GM21529 (cell line): ENCODE measurements around the gene ITGA2.
A peak's percentile ranks its signal among the peaks of the same experiment; 100 is the strongest.

ENCODE experiments used
- ATAC-seq: cut with Tn5 transposase; IDR thresholded peaks from one replicate; pipeline ENCODE4 v1.9.1; 2021; ENCODE audit not compliant: unreplicated experiment

The ITGA2 gene

GRCh38 chr5:52988335-52989024, 672 bp upstream of the ITGA2 start:
- ATAC-seq = peak; percentile 21

DNA sequence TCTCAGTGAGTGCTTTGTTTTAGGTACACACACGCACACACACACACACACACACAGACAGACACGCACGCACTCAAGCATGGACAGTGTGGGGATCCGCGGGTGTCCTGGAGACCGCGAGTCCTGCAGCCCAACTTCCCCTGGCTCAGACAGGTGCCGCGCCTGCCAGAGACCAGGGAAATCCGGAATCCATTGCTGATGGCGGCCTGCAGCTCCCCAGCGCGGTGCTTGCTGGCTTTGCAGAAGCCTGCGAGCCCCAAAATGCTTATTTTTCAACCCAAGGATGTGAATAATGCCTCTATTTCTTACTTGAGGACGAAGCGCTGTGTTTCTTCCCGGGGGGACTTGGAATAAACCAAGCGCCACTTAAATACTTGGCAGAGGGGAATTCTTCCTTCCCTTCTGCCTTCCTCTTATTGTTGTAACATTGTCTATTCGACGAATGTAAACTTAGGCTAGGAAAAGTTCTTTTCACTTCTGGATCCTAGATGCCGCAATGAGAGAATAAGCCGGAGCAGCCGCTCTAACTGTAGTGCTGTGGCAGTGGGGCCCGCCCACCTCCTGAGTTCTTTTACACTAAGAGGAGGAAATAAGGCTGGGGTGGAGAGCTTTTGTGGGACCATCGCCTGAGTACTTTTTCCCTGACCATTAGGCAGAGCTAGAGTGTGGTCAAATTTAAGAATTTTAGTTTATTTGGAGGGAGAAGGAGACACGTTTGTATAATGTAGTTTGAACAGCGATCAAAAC, 802 bp downstream of the ITGA2 start:
- ATAC-seq = no peak

DNA sequence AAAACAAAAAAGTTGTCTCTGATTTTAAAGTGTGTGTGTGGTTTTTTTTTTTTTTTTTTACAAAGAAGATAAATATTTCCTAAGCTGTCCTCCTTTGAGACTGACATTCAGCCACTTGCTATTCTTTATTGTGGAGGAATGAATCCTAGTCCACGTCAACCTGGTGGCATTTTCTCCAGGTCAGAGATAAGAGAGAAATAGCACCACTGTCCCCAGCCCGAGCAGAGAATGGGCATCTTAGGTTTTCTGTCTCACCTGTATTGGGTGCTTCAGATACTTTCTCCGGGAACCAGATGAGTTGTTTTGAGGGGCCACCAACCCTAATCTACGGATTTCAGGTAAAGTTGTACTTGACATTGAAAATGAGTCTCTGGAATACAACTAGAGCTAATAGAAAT, 1.4 kb downstream of the ITGA2 start:
- ATAC-seq = no peak

- ATAC-seq = no peak
These were observed 4.2 kb downstream of the ITGA2 start for GRCh38 chr5:52993367-52993766.

- ATAC-seq = no peak
These were observed 5.1 kb downstream of the ITGA2 start for GRCh38 chr5:52994266-52994665.

GRCh38 chr5:52995095-52995494, 5.9 kb downstream of the ITGA2 start:
- no peak for ATAC-seq

DNA sequence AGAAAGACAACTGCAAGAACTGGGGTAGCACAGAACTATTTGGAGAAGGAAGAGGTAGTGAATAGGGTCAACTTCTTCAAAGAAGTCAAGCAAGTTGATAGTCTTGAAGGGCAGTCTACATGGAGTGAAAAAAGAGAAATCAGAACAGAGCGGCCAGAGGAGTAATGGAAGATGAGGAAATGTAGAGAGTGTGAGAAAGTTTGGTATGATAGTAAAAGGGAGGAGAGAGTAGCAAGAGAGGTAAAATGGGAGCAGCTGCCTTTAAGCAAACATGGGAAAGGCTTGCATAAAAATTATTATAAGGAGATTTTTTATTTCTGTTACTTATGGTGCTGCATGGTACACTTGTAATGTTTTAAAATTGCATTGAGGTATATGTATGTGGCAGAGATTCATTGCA, 6.8 kb downstream of the ITGA2 start:
- ATAC-seq = no peak

- no peak for ATAC-seq
These were observed 7.8 kb downstream of the ITGA2 start for GRCh38 chr5:52996979-52997378.

GRCh38 chr5:52997424-52997823, 8.3 kb downstream of the ITGA2 start:
- ATAC-seq = no peak

DNA sequence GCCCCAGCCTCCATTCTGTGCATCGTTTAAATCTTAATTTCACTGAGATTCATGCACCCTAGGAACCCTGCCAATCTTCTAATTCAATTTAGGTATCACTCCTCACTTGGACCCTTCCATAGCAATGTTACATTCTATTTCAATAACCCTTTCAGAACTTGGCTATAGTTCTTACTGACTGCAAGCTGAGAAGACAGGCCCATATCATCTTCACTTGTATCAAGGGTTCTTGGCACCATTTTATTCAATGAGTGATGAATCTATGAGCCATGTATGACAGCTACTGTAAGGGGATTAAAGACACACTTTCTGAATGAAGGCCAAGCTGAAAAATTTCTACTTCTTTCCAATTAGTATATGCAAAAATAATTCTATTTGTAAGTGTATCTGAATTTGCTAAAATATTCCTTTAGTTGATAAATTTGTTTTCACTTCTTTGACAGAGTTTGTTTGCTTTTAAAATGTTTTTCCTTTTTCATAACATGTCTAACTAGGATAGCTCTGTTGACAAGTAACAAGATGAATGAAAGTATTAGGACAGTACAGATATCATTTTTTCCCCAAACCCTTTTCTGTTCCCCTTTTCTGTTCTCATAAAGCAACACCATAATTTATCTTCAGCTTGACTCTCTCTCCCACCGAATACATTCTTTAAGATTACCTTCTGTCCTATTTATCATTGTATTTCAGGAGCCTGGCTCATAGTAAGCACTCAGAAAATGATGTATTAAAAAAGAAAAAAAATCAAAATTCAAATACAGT, 9.6 kb downstream of the ITGA2 start:
- ATAC-seq = peak; percentile 85

GRCh38 chr5:52999344-52999949, 10.3 kb downstream of the ITGA2 start:
- no peak for ATAC-seq

- ATAC-seq = no peak
These were observed 12.4 kb downstream of the ITGA2 start for GRCh38 chr5:53001541-53001940.

DNA sequence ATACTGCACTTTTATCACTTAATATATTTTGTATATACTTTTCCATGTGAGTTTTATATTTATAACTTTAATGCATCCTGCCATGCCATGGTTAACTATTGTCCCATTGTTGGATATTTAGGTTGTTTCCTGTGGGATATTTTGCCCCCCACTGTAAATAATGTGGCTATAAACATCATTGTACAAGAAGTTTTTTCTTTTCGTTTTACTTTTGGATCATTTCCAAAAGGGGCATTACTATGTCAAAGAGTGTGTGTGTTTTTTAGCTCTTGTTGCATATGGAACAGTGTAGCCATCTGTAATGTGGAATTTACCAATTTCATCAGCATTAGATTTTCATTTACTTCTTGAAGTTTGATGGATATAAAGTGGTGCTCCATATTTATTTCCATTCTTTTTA, 13.3 kb downstream of the ITGA2 start:
- no peak for ATAC-seq

DNA sequence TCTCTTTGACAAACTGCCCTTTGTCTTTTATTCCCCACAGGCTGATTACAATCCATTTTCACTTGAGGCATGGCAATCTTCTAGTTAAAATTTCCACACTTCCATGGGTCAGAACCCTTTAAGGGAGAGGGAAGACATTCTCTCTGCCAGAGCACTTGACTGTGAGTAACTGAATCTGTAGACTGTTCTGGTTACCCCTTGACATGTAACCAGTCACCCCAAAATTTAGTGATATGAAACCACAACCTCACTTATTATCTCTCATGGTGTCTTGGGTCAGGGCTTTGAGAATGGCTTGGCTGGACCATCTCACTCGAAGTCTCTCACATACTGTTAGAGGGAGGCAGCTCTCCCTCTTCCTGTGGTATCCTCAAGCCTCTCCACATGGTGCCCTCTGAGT, 14.0 kb downstream of the ITGA2 start:
- ATAC-seq = no peak

DNA sequence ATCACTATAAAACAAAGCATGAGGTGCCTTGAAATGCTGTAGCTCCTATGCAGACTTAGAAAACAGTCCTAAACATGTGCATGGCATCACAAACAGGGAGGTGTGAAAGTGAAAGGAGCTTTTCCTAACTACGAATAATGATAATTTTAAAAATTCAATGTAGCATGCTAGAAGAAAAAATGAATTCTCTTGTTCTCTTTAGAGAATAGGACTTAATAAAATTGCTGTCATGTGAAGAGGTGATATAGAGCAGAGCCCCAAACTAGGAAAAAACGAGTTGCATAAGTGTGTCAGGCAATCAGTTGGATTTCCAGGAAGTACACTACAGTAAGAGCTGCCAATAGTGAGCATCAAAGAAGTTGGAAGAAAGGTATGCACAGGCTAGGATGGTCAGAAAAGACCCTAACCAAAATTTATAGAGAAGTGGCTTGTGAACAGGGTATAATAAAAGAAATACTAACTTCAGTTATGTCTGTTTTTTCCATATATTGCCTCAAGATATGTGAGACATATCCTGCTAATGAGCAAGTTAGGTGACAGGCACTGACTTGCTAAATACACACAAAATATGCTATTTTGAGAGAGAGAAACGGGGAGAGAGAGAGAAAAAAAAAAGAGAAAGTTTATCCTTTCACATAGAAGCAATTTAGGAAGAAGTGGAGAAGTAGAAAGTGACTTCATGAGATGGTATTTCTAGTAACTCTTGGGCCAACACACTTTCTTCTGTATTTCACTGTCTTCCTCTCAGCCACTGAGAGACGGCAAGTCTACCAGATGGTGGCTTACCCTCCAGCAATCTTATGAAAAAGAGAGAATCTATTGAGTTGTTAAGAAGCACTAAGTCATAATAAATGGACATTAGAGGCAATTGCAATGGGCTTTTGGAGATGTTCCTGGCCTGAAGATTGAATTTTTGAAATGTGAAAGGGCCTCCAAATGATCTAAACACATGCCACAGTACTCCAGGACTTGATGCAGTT, 18.0 kb downstream of the ITGA2 start:
- no peak for ATAC-seq

GRCh38 chr5:53008751-53009150, 19.6 kb downstream of the ITGA2 start:
- peak; percentile 96 for ATAC-seq

GRCh38 chr5:53009816-53010215, 20.7 kb downstream of the ITGA2 start:
- no peak for ATAC-seq

DNA sequence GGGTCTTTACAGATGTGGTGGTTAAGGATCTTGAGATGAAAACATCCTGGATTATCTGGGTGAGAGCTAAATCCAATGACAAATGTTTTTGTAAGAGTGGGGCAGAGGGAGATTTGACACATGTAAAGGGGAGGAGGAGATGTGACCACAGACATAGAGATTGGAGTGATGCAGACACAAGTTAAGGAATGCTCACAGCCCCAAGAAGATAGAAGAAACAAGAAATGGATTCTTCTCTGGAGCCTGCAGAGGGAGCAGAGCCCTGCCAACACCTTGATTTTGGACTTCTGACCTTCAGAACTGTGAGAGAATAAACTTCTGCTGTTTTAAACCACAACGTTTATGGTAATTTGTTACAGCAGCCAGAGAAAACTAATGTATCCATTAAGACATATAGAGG, 21.7 kb downstream of the ITGA2 start:
- ATAC-seq = no peak

DNA sequence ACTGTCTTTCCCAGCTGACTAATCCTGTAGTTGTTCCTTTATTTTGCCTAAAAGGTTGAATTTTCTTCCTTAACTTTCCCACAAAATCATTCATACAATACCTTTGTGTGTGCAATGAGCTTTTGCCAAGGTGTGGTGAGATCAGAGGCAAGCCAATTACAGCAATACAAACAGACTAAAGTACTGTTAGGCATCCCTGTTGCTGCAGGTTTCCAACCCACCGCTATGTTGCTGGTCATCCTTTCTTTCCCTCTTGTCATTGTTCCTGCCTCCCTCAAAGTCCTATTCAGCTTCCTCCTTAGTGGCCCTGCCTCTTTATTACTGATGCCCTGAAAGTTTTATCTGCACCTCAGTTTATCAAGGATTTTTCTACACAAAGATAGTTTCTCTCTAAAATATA, 22.1 kb downstream of the ITGA2 start:
- no peak for ATAC-seq

- no peak for ATAC-seq
These were observed 24.7 kb downstream of the ITGA2 start for GRCh38 chr5:53013857-53014256.
